CMK (cell line): ENCODE results near the gene SELL.
A peak's percentile ranks its signal among the peaks of the same experiment; 100 is the strongest.
"Not testable (repeated sequence)": the region's sequence is repeated elsewhere in the genome, so short reads cannot be mapped to it uniquely, and the experiment has no call there.

Experiments
- DNase-seq: peaks from one replicate; pipeline ENCODE4 v3.0.0-alpha.2; 2010; ENCODE audit warnings: low read depth

The SELL gene

GRCh38 chr1:169711469-169712308, at the start of gene SELL:
SELL (minus strand) TSS chr1:169711620; CDS start chr1:169711498, 122 bp downstream.
- DNase-seq, result peak; percentile 78

DNA sequence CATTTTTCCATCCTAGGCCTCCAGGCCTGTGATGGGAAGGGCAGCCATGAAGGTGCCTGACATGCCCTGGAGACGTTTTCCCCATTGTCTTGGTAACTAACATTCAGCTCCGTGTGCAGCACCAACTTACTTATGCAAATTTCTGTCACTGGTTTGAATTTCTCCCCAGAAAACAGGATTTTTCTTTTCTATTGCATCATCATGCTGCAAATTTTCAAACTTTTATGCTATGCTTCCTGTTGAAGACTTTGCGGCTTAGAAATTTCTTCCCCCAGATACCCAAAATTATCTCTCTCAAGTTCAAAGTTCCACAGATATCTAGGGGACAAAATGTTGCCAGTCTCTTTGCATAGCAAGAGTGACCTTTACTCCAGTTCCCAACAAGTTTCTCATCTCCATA, 47.6 kb upstream of the SELL start:
- DNase-seq, result no peak

DNA sequence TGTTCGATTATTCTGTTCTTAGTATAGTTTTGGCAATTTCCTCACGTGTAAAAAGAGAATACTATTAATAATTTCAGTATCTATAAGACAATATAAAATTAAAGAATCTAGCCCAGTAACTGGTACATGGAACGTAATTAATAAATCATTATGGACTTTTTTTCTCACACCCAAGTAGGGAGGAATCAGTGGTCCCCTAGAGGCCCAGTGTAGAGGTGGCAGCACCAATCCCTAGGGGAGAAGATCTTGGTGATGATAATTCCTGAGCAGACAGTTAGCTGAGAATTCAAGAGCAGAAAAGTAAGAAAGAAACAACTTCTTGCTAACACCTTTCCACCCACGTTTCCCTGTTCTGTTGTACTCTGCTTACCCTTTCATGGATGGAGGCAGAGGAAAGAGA, 42.1 kb upstream of the SELL start:
- DNase-seq, result no peak

DNA sequence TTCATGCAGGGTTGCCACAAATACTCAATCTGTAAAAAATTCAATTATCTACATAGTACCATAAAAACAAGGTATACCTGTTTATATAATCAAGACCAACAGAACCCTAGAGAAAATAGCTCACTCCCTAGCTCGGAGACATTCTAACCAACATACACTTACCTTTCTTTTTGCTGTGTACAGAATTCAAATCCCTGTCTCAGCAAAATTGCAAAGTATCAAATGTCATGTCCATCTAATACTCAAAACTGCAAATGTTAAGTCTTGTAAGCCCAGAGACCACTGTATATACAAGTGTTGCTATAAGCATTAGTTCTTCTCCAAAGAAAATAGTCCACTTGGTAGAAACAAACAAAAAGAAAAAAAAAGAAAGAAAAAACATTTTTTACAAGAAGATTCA, 38.6 kb upstream of the SELL start:
- no peak for DNase-seq

DNA sequence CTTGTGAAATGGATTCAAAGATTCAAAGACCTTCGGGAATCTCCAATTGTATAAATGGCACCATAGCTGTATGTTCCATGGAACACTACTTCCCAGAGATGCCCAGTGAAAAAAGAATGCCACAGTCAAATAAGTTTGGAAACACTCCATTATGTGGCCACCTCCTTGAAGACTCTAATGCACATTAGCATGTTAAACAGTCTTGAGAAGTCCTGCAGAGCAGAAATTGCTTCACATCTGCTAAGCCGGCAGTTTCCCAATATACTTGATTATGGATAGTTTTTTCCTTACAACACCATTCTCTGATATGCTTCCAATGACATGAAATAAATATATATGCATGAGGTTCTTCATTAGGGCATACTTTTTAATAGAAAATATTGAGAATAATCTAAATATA, 35.1 kb upstream of the SELL start:
- DNase-seq, result no peak

DNA sequence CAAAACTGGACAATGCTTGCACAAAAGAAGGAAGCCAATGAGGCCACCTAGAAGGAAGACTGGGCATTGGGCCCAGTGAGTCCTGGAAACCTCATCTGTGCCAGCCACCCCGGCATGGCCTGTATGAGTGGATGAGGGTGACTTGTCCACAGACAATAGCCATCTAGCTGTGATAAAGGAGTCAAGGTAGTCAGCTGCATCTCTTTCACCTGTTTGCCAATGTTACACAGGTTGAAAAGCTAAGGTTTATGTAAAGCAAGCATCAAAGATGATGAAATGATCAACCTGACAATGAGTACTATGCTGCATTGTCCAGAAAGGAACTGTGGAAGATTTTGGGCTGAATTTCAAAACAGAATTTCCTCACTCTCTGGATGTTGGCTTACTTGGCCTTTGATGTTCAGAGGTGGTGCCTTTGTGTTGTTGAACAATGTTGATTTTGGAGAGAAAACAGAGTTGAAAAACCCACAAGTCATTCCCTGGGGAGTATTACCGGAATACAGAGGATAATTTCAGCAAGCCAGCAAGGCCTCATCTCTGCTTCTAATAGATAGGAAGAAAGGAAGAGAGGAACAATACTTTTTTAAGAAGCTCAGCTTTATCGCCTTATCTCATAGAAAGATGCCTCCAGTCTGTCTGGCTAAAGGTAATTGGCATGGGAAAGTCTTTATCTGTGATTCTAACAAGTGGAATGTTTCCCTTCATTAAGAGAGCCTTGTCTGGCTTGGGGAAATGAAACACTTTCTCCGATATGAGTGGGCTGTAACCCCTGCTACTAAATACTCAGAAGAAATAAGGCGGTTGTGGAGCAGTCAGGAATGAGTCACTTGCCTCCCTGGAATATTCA, 33.8 kb upstream of the SELL start:
- DNase-seq, result no peak

DNA sequence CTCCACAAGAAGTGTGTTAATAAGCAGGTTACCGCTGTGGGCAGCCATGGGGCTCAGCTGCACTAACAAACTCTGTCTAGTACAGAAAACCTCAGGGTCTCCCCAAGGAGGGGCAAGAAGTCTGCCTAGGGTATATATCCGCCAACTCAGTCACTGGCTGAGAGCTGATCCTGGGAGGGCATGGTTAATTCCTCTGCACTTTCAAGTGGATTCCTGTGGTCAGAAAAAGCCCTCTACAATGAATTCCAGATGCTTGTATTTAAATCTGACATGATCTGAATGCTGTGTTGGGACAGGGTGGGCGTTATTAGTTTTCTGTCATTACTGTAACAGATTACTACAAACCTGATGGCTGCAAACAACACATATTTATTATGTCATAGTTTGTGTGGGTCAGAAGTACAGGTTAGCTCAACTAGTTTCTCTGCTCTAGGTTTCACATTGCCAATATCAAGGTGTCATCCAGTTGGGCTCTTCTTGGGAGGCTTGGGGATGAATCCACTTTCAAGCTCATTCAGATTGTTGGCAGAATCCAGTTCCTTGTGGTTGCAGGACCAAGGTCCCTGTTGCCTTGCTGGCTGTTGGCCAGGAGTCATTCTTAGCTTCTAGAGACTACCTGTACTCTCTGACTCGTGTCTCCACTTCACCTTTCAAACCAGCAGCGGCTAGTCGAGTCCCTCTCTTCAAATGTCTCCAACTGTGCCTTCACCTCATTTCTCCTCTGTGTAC, 30.4 kb upstream of the SELL start:
- DNase-seq, result no peak

GRCh38 chr1:169739980-169740379, 28.6 kb upstream of the SELL start:
- no peak for DNase-seq

DNA sequence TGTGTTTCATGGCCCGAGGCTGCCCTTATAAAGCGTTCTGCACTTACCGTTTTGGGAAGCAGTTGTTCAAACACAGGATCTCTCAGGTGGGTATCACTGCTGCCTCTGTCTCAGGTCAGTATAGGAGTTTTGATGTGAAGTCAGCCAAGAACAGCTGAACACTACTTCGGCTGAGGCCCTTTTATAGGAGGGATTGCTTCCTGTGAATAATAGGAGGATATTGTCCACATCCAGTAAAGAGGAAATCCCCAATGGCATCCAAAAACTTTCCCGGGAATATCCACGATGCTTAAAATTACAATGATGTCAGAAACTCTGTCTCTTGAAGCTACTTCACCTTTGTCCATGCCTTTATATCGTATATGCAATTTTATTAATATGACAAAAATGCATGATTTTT, 22.5 kb upstream of the SELL start, which contains the start of gene SELE:
Gene SELE (minus strand): TSS at position 156 of the 400 bp plus-strand sequence. CDS start 467 bp downstream, outside the sequence.
- DNase-seq, result no peak

DNA sequence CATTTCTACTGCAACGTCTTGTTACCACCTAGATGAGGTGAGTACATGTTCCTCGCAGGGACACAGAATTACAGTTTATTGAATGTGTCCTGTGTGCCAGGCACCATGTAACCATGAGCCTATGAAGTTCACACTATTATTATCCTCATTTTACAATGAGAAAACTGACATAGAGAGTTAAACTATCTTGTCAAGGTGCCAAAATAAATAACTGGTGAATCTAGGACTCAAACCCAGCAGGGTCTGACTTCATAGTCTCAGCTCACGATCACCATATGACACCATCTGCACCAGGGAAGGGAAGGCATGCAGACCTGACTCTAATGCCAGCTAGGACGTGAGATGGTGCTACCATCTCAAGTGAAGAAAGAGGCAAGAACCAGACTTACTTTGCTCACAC, 20.0 kb upstream of the SELL start:
- DNase-seq, result no peak

- no peak for DNase-seq
Measured at GRCh38 chr1:169729991-169730390, 18.6 kb upstream of the SELL start.

DNA sequence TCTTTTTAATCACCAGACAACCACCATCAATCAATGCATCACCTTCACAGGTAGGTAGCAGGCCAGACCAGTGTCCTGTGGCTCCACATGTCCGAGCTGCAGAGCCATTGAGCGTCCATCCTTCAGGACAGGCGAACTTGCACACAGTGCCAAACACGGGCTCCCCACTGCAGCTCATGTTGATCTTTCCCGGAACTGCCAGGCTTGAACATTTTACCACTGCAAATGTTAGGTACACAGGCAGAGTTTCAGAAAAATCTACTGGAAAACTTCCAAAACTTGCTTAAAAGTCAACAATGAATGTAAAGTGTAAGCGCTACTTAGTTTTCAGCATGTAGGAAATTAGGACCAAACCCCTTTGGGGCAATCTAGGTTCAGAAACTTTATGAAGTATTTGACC, 15.9 kb upstream of the SELL start:
- DNase-seq, result no peak

DNA sequence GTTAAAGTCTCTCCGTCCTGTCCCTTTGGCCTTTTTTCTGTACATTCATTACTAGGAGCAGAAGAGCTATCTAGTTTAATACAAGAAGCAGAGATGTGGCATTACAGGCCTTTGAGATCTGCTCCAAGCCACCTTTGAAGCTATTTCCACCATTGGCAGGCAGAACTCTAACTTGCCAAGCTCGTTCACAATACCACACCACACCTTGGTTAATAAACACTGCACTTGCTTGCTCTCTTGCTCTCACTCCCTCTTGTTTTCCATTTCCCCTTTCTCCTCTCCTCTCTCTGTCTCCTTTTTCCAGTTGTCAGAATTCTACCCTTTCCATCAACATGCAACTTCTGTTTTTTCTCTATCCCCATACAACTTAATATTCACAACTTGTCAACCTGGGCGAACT, 15.4 kb upstream of the SELL start:
- DNase-seq, result no peak

- no peak for DNase-seq
Measured at GRCh38 chr1:169725930-169726329, 14.5 kb upstream of the SELL start.

- no peak for DNase-seq
Measured at GRCh38 chr1:169724168-169724567, 12.7 kb upstream of the SELL start.

GRCh38 chr1:169723763-169724162, 12.3 kb upstream of the SELL start:
- no peak for DNase-seq

DNA sequence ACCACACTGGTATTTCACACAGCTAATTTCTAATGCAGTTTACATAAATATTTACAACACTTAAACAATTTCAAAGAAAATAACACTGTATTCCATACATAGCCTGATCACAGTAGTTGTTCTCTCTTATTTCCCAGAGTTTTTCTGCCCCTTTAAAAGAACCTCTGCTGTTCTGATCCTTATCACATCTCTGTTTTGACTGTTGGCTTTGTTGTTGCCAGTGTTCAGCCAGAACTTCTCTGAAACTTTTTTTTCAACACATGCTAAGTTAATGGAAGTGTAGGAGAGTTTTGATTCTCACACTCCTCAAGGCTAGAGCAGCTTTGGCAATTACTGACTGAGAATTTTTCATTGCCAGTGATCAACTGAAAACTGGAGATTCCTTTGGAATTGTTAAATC, 11.4 kb upstream of the SELL start:
- DNase-seq, result peak; percentile 32

- DNase-seq, result not testable (repeated sequence)
Measured at GRCh38 chr1:169715100-169715499, 3.7 kb upstream of the SELL start.

- not testable (repeated sequence) for DNase-seq
Measured at GRCh38 chr1:169713090-169713489, 1.7 kb upstream of the SELL start.

GRCh38 chr1:169712309-169712631, 850 bp upstream of the SELL start:
- DNase-seq, result no peak

DNA sequence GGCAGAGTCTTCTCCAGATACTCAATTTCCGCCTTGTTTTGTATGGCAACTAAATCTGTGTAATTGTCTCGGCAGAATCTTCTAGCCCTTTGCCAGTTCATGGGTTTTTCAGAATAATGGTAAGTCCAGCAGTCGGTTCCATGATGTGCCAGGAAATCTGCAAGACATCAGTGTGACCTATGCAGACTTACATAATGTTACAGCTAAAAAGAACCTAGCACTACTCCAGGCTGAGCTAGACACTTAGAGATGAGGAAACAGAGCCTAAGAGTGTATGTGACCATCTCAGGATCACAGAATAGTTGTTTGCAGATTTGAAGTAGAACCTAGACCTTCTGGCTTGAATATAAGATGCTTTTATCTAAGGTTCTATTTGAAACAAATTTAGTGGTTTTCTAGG, 2.8 kb downstream of the SELL start:
- no peak for DNase-seq

DNA sequence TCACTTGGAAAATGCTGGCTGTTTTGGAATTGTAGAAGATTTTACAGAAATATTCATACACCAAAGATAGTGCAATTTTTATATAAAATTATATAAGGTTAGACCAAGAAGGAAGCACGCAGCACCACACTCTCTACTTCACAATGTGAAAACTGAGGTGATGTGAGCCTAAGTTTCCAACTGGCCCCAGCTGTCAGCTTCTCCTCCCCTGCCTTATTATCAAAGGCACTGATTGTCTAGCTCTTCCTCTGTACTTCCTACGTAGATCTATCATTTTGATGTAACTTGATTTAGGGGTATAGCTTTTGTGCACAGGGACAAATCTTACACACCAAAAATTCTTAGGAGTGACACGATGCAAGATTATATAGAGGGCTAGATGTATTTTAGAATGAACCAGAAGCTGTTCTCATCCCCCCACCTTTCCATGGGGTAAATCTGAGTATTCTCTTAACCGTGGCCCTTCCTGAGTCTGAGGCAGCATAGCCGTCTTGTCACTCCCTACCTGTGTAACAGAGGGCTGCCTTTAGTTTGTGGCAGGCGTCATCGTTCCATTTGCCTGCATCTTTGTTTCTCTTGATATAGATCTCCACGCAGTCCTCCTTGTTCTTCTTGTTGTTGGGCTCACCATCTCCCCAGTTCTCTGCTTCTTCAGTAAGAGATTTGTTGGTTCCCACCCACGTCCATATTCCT, 3.4 kb downstream of the SELL start:
- DNase-seq, result no peak
